ENCODE data around the gene BABAM2. TPM values are rescaled to one million over a fixed set of nuclear protein-coding genes. Genes with fewer than 3 reads are reported as not detected.

BABAM2 gene
- total RNA-seq, 2 experiments from 2014 or later: 19.7 to 33.2 TPM

- no peak overlapping the region for H3K4me3 ChIP-seq (ENCODE audit: low read depth, low read length, poor library complexity, severe bottlenecking)
- POLR2A ChIA-PET: no interaction called here
- DNase-seq (ENCODE audit: low spot score): no peak
Observed at GRCh38 chr2:28133778-28134177, 243.2 kb downstream of the BABAM2 start.

GRCh38 chr2:28134262-28134812 lies 243.8 kb downstream of the BABAM2 start:
- H3K4me2 ChIP-seq (ENCODE audit: low read length): no peak overlapping the region
- no peaks in the 10 kb centered on the region for H3K79me2 ChIP-seq (ENCODE audit: insufficient read depth, low read depth, low read length)
- ChIA-PET CTCF (ENCODE audit: unreplicated experiment) (no interaction called here), POLR2A (no interaction called here)
- no peaks in the 10 kb centered on the region for H4K20me1 ChIP-seq (ENCODE audit: insufficient read depth, low read length)
- no peak overlapping the region for H2AFZ ChIP-seq (ENCODE audit: low read length)
- TF ChIP-seq CTCF (conservative IDR thresholded peaks at IDR 0.05; ENCODE audit: low read length) (no peak), EZH2phosphoT487 (IDR thresholded peaks at IDR 0.05; ENCODE audit: borderline replicate concordance, low read depth, low read length) (no peak)
- no peak overlapping the region for H3K4me3 ChIP-seq (ENCODE audit: low read depth, low read length, poor library complexity, severe bottlenecking)
- H3K36me3 ChIP-seq (ENCODE audit: insufficient read depth, low read length): no peaks in the 10 kb centered on the region
- no peaks in the 10 kb centered on the region for H3K9me3 ChIP-seq (ENCODE audit: low read length)
- H3K27ac ChIP-seq (ENCODE audit: low read depth, low read length, poor library complexity, severe bottlenecking): no peak overlapping the region
- no peak for DNase-seq (ENCODE audit: low spot score)
- intact Hi-C loops (cut with micrococcal nuclease; ENCODE audit: unreplicated experiment): no loop called here
- no TSS peak for BruUV-seq (replicated peaks)
- H3K9me2 ChIP-seq (ENCODE audit: insufficient read depth, low read length): no peaks in the 10 kb centered on the region
- no peaks in the 10 kb centered on the region for H3K4me1 ChIP-seq (ENCODE audit: insufficient read depth, low read length, poor library complexity, severe bottlenecking)

More at GRCh38 chr2:28133778-28134177, 243.2 kb downstream of the BABAM2 start:
- no peak overlapping the region for H3K4me2 ChIP-seq (ENCODE audit: low read length)
- no peaks in the 10 kb centered on the region for H3K36me3 ChIP-seq (ENCODE audit: insufficient read depth, low read length)
- no peaks in the 10 kb centered on the region for H3K9me3 ChIP-seq (ENCODE audit: low read length)
- CTCF ChIA-PET (ENCODE audit: unreplicated experiment): no interaction called here
- no TSS peak for BruUV-seq (replicated peaks)
- no peak overlapping the region for H2AFZ ChIP-seq (ENCODE audit: low read length)
- no peaks in the 10 kb centered on the region for H3K9me2 ChIP-seq (ENCODE audit: insufficient read depth, low read length)
- H3K79me2 ChIP-seq (ENCODE audit: insufficient read depth, low read depth, low read length): no peaks in the 10 kb centered on the region
- no peaks in the 10 kb centered on the region for H3K4me1 ChIP-seq (ENCODE audit: insufficient read depth, low read length, poor library complexity, severe bottlenecking)
- intact Hi-C loops (cut with micrococcal nuclease; ENCODE audit: unreplicated experiment): no loop called here
- no peaks in the 10 kb centered on the region for H4K20me1 ChIP-seq (ENCODE audit: insufficient read depth, low read length)
- H3K27ac ChIP-seq (ENCODE audit: low read depth, low read length, poor library complexity, severe bottlenecking): no peak overlapping the region
- TF ChIP-seq CTCF (conservative IDR thresholded peaks at IDR 0.05; ENCODE audit: low read length) (no peak), EZH2phosphoT487 (IDR thresholded peaks at IDR 0.05; ENCODE audit: borderline replicate concordance, low read depth, low read length) (no peak)

- intact Hi-C loops (cut with micrococcal nuclease; ENCODE audit: unreplicated experiment): no loop called here
- POLR2A ChIA-PET: no interaction called here
- CTCF ChIA-PET (ENCODE audit: unreplicated experiment): interaction anchor here (0.6 kb wide), 1 partner anchor 12 kb away, joined by 3 read pairs; no protein-coding TSS in a partner anchor
- no peak for TF ChIP-seq EZH2phosphoT487 (IDR thresholded peaks at IDR 0.05; ENCODE audit: borderline replicate concordance, low read depth, low read length)
- no peak for TF ChIP-seq CTCF (conservative IDR thresholded peaks at IDR 0.05; ENCODE audit: low read length)
- BruUV-seq (replicated peaks): no TSS peak
- Histone ChIP-seq H2AFZ (ENCODE audit: low read length) (no peak overlapping the region), H3K9me3 (ENCODE audit: low read length) (no peaks in the 10 kb centered on the region), H3K27ac (ENCODE audit: low read depth, low read length, poor library complexity, severe bottlenecking) (no peak overlapping the region), H3K4me3 (ENCODE audit: low read depth, low read length, poor library complexity, severe bottlenecking) (no peak overlapping the region), H3K79me2 (ENCODE audit: insufficient read depth, low read depth, low read length) (no peaks in the 10 kb centered on the region), H3K4me1 (ENCODE audit: insufficient read depth, low read length, poor library complexity, severe bottlenecking) (no peaks in the 10 kb centered on the region), H3K4me2 (ENCODE audit: low read length) (no peak overlapping the region), H4K20me1 (ENCODE audit: insufficient read depth, low read length) (no peaks in the 10 kb centered on the region), H3K9me2 (ENCODE audit: insufficient read depth, low read length) (no peaks in the 10 kb centered on the region), H3K36me3 (ENCODE audit: insufficient read depth, low read length) (no peaks in the 10 kb centered on the region)
- no peak for DNase-seq (ENCODE audit: low spot score)
Observed at GRCh38 chr2:28134857-28135256, 244.3 kb downstream of the BABAM2 start.
